Measurements from ENCODE around the gene PTCH2.

Gene PTCH2

GRCh38 chr1:44842862-44843655 is at the start of gene PTCH2:
Gene PTCH2, minus strand, starts transcription at chr1:44843253. Its CDS starts 321 bp downstream, at chr1:44842932.
- no peak for DNase-seq (ENCODE audit: low read depth in 2 of 2)

GRCh38 chr1:44890007-44890406 is 47.0 kb upstream of the PTCH2 start:
- DNase-seq (ENCODE audit: low read depth in 2 of 2) = no peak

GRCh38 chr1:44885406-44885805 is 42.4 kb upstream of the PTCH2 start:
- no peak for DNase-seq (ENCODE audit: low read depth in 2 of 2)

GRCh38 chr1:44884746-44885145 is 41.7 kb upstream of the PTCH2 start:
- no peak for DNase-seq (ENCODE audit: low read depth in 2 of 2)

GRCh38 chr1:44881011-44881632 is 38.1 kb upstream of the PTCH2 start:
- no peak for DNase-seq (ENCODE audit: low read depth in 2 of 2)

GRCh38 chr1:44874155-44874554 is 31.1 kb upstream of the PTCH2 start:
- no peak for DNase-seq (ENCODE audit: low read depth in 2 of 2)

GRCh38 chr1:44870096-44870495 is 27.0 kb upstream of the PTCH2 start:
- DNase-seq (ENCODE audit: low read depth in 2 of 2) = no peak

GRCh38 chr1:44867801-44868200 is 24.7 kb upstream of the PTCH2 start:
- DNase-seq (ENCODE audit: low read depth in 2 of 2) = no peak

- DNase-seq (ENCODE audit: low read depth in 2 of 2) = no peak
These were observed 19.9 kb upstream of the PTCH2 start for GRCh38 chr1:44862829-44863401.

- no peak for DNase-seq (ENCODE audit: low read depth in 2 of 2)
These were observed 17.9 kb upstream of the PTCH2 start for GRCh38 chr1:44860891-44861425.

GRCh38 chr1:44860331-44860730 is 17.3 kb upstream of the PTCH2 start:
- DNase-seq (ENCODE audit: low read depth in 2 of 2) = no peak

- no peak for DNase-seq (ENCODE audit: low read depth in 2 of 2)
These were observed 14.4 kb upstream of the PTCH2 start for GRCh38 chr1:44857446-44857845.

GRCh38 chr1:44855742-44856141 is 12.7 kb upstream of the PTCH2 start:
- no peak for DNase-seq (ENCODE audit: low read depth in 2 of 2)

- DNase-seq (ENCODE audit: low read depth in 2 of 2) = no peak
These were observed 11.9 kb upstream of the PTCH2 start for GRCh38 chr1:44854970-44855369.

GRCh38 chr1:44853201-44853600 is 10.1 kb upstream of the PTCH2 start:
- DNase-seq (ENCODE audit: low read depth in 2 of 2) = no peak

GRCh38 chr1:44851308-44851707 is 8.3 kb upstream of the PTCH2 start:
- no peak for DNase-seq (ENCODE audit: low read depth in 2 of 2)

GRCh38 chr1:44849575-44850132 is 6.6 kb upstream of the PTCH2 start:
- DNase-seq (ENCODE audit: low read depth in 2 of 2) = no peak

GRCh38 chr1:44848456-44849181 is 5.6 kb upstream of the PTCH2 start:
- DNase-seq (ENCODE audit: low read depth in 2 of 2) = no peak

- DNase-seq (ENCODE audit: low read depth in 2 of 2) = no peak
These were observed 4.8 kb upstream of the PTCH2 start for GRCh38 chr1:44847845-44848244.

- DNase-seq (ENCODE audit: low read depth in 2 of 2) = no peak
These were observed 3.9 kb upstream of the PTCH2 start for GRCh38 chr1:44846985-44847384.

GRCh38 chr1:44842486-44842861 is 579 bp downstream of the PTCH2 start:
- no peak for DNase-seq (ENCODE audit: low read depth in 2 of 2)

- DNase-seq (ENCODE audit: low read depth in 2 of 2) = no peak
These were observed 3.5 kb downstream of the PTCH2 start for GRCh38 chr1:44839576-44839975.
